GM12878 (cell line): ENCODE data around the gene KCNQ1OT1. TPM values are rescaled to one million over a fixed set of nuclear protein-coding genes. Genes with fewer than 3 reads are reported as not detected.

Experiments
- CHD2 ChIP-seq: IDR thresholded peaks from 2 replicates; pipeline ENCODE4 v1.6.1; 2011; ENCODE audit warnings: low read depth, low read length, improper control_type of control experiment, borderline replicate concordance
- CHD4 ChIP-seq: fragments of 200-600 bp; sonication (generic); IDR thresholded peaks from 2 replicates; pipeline ENCODE4 v1.6.1; 2016; ENCODE audit warnings: mild to moderate bottlenecking
- CREB1 ChIP-seq: IDR thresholded peaks from 2 replicates; pipeline ENCODE4 v1.6.1; 2012; ENCODE audit warnings: low read depth, mild to moderate bottlenecking, inconsistent platforms
- DPF2 ChIP-seq: fragments of 450-650 bp; IDR thresholded peaks from 2 replicates; pipeline ENCODE4 v1.6.1; 2017; ENCODE audit warnings: mild to moderate bottlenecking
- ESRRA ChIP-seq: IDR thresholded peaks from 2 replicates; pipeline ENCODE4 v1.6.1; 2012; ENCODE audit warnings: mild to moderate bottlenecking, low read length, improper control_type of control experiment
- FOS ChIP-seq: IDR thresholded peaks from 3 replicates; pipeline ENCODE4 v1.6.1; 2011; ENCODE audit warnings: borderline replicate concordance; ENCODE audit not compliant: insufficient read length; ENCODE audit errors: extremely low read depth
- FOXK2 ChIP-seq: fragments of 450-650 bp; IDR thresholded peaks from 2 replicates; pipeline ENCODE4 v1.6.1; 2017; ENCODE audit warnings: mild to moderate bottlenecking, moderate library complexity
- FOXM1 ChIP-seq: IDR thresholded peaks from 2 replicates; pipeline ENCODE4 v1.6.1; 2012; ENCODE audit warnings: low read depth, mild to moderate bottlenecking, inconsistent platforms, low read length, moderate library complexity
- HDAC6 ChIP-seq: fragments of 200-600 bp; sonication (generic); IDR thresholded peaks from one replicate; pipeline ENCODE4 v1.8.0; 2017; ENCODE audit warnings: antibody characterized with exemption; ENCODE audit not compliant: unreplicated experiment
- IRF3 ChIP-seq: fragments of 450-650 bp; IDR thresholded peaks from 2 replicates; pipeline ENCODE4 v1.6.1; 2014; ENCODE audit warnings: mild to moderate bottlenecking
- NFYA ChIP-seq: IDR thresholded peaks from 2 replicates; pipeline ENCODE4 v1.6.1; 2011; ENCODE audit warnings: low read depth, mild to moderate bottlenecking, low read length, improper control_type of control experiment, borderline replicate concordance
- NFYB ChIP-seq: IDR thresholded peaks from 2 replicates; pipeline ENCODE4 v1.6.1; 2011; ENCODE audit warnings: low read depth, mild to moderate bottlenecking, low read length, improper control_type of control experiment, moderate library complexity; ENCODE audit not compliant: insufficient read depth
- NR2C1 ChIP-seq: fragments of 450-650 bp; IDR thresholded peaks from 2 replicates; pipeline ENCODE4 v1.6.1; 2017; ENCODE audit warnings: antibody characterized with exemption, mild to moderate bottlenecking, moderate library complexity
- NR2F1 ChIP-seq: fragments of 450-650 bp; conservative IDR thresholded peaks from 2 replicates; pipeline ENCODE4 v1.6.1; 2017; ENCODE audit warnings: mild to moderate bottlenecking
- POLR2A ChIP-seq: IDR thresholded peaks from 2 replicates; pipeline ENCODE4 v1.6.1; 2011; ENCODE audit warnings: low read depth, mild to moderate bottlenecking, low read length
- POLR2AphosphoS2 ChIP-seq: IDR thresholded peaks from 2 replicates; pipeline ENCODE4 v1.6.1; 2011; ENCODE audit warnings: low read depth, mild to moderate bottlenecking, low read length, improper control_type of control experiment, moderate library complexity
- POLR2AphosphoS5 ChIP-seq: IDR thresholded peaks from 2 replicates; pipeline ENCODE4 v1.6.1; 2011; ENCODE audit warnings: mild to moderate bottlenecking, low read length, inconsistent platforms
- POU2F2 ChIP-seq: IDR thresholded peaks from 3 replicates; pipeline ENCODE4 v1.6.1; 2011; ENCODE audit warnings: low read depth, mild to moderate bottlenecking, low read length, borderline replicate concordance
- RAD21 ChIP-seq: IDR thresholded peaks from 2 replicates; pipeline ENCODE4 v1.6.1; 2011; ENCODE audit warnings: mild to moderate bottlenecking, low read depth, low read length, moderate library complexity; ENCODE audit not compliant: insufficient read depth
- RUNX3 ChIP-seq: IDR thresholded peaks from 2 replicates; pipeline ENCODE4 v1.6.1; 2012; ENCODE audit warnings: low read length, inconsistent platforms
- SREBF2 ChIP-seq: IDR thresholded peaks from 2 replicates; pipeline ENCODE4 v1.6.1; 2012; ENCODE audit warnings: mild to moderate bottlenecking, low read length
- TCF12 ChIP-seq: IDR thresholded peaks from 2 replicates; pipeline ENCODE4 v1.6.1; 2011; ENCODE audit warnings: low read depth, mild to moderate bottlenecking, low read length
- ZBTB4 ChIP-seq: fragments of 450-650 bp; formaldehyde crosslinking; IDR thresholded peaks from 2 replicates; pipeline ENCODE4 v1.4.0; 2022; ENCODE audit warnings: mild to moderate bottlenecking, moderate library complexity
- ZNF687 ChIP-seq: fragments of 450-650 bp; IDR thresholded peaks from 2 replicates; pipeline ENCODE4 v1.6.1; 2017; ENCODE audit warnings: mild to moderate bottlenecking, moderate library complexity
- polyA plus RNA-seq, 11 experiments: library from polyadenylated mRNA; depleted of rRNA in 4 of 11; unstranded in 6 of 11; stranded (reverse) in 5 of 11; fragments of >200 nt; fragmentation: Nextera tagmentation in 4 of 11; fragmentation: Illumina TruSeq in 1 of 11; extraction: Ambion mirVana in 4 of 11; extraction: Trizol in 1 of 11; gene quantifications; 1 replicate in 1 of 11; 2 replicates in 10 of 11; pipeline versions ENCODE4 v1.2.1 to v1.2.3, GENCODE V29; 2011 to 2016; ENCODE audit warnings: inconsistent platforms in 2 of 11, missing spikeins in 2 of 11, low read depth in 1 of 11
- total RNA-seq, 4 experiments: library from RNA; depleted of rRNA in 3 of 4; stranded (reverse); fragments of >200 nt in 3 of 4; fragmentation: Illumina TruSeq in 1 of 4; extraction: Trizol in 1 of 4; gene quantifications; 2 replicates each; pipeline versions ENCODE4 v1.2.1 to v1.2.3, GENCODE V29; 2013 to 2021

Gene KCNQ1OT1
- total and polyA plus RNA-seq, 10 of the 15 experiments (the other 5 are each of a cell fraction or from before 2014, with no cell fraction given), result 0.02 to 1.6 (median 0.41) TPM

- TF ChIP-seq CHD2, result peak; percentile 83
- peak; percentile 99 for TF ChIP-seq POLR2AphosphoS5
- peak; percentile 81 for TF ChIP-seq SREBF2
- TF ChIP-seq FOXK2, result no peak
- peak; percentile 25; the same call in 1 of the 2 replicates for TF ChIP-seq NR2F1
- TF ChIP-seq ESRRA, result no peak
- TF ChIP-seq POLR2A, result peak; percentile 100
- TF ChIP-seq HDAC6, result no peak
- no peak for TF ChIP-seq NR2C1
- peak; percentile 98 for TF ChIP-seq NFYB
- no peak for TF ChIP-seq RAD21
- 0 out of 2 replicates have a peak, but pooled peaks have one; percentile 11 for TF ChIP-seq DPF2
- peak; percentile 87; the same call in 2 of the 3 replicates for TF ChIP-seq POU2F2
- peak; percentile 50; the same call in 1 of the 2 replicates for TF ChIP-seq CREB1
- TF ChIP-seq POLR2AphosphoS2, result peak; percentile 93
- TF ChIP-seq FOS, result peak; percentile 59
- TF ChIP-seq ZBTB4 (CRISPR knock-in tag), result no peak
- TF ChIP-seq CHD4, result no peak
- TF ChIP-seq ZNF687, result peak; percentile 59
- no peak for TF ChIP-seq TCF12
- TF ChIP-seq RUNX3, result peak; percentile 39; the same call in 1 of the 2 replicates
- TF ChIP-seq FOXM1, result no peak
- TF ChIP-seq NFYA, result peak; percentile 25; the same call in 1 of the 2 replicates
- TF ChIP-seq IRF3, result peak; percentile 72; the same call in 1 of the 2 replicates
Observed at GRCh38 chr11:2699531-2700414, at the start of gene KCNQ1OT1 (continued).
